ENCODE results near the gene LPIN1. TPM values are rescaled to one million over a fixed set of nuclear protein-coding genes. Genes with fewer than 3 reads are reported as not detected.

Gene LPIN1
- total RNA-seq, 1 donor from 2014 or later: 23.4 TPM

GRCh38 chr2:11697103-11697871 lies 49.1 kb upstream of the LPIN1 start:
- peak overlapping the region; percentile 68 for H3K27ac ChIP-seq (ENCODE audit: low read depth, low read length)
- no peaks in the 10 kb centered on the region for H3K27me3 ChIP-seq (ENCODE audit: insufficient read depth, low read length)
- FAIRE-seq: no peak
- H3K4me3 ChIP-seq (ENCODE audit: insufficient read depth, low read depth, low read length): peak overlapping the region; percentile 7
- H3K27me3 Mint-ChIP-seq (ENCODE audit: low read depth, unreplicated experiment): peaks cover 4% of the 10 kb centered on the region
- H3K9me3 Mint-ChIP-seq (ENCODE audit: unreplicated experiment): peaks cover 2% of the 10 kb centered on the region
- H3K36me3 ChIP-seq (ENCODE audit: insufficient read depth, low read length): no peaks in the 10 kb centered on the region
- TF ChIP-seq CTCF (IDR thresholded peaks at IDR 0.05; ENCODE audit: insufficient read depth, low read depth, low read length): no peak
- TF ChIP-seq EZH2 (IDR thresholded peaks at IDR 0.05; ENCODE audit: insufficient read depth, low read length): no peak
- peak; percentile 73 for DNase-seq (ENCODE audit: low read depth)
- H3K27ac Mint-ChIP-seq (ENCODE audit: unreplicated experiment): peak overlapping the region; percentile 42
- H2AFZ ChIP-seq (ENCODE audit: low read depth, low read length): peak overlapping the region; percentile 74
- peaks cover 10% of the 10 kb centered on the region for H3K4me1 Mint-ChIP-seq (ENCODE audit: low read depth, unreplicated experiment)
- H3K9me3 ChIP-seq (ENCODE audit: insufficient read depth, low read depth, low read length): no peaks in the 10 kb centered on the region
- H3K4me3 Mint-ChIP-seq (ENCODE audit: unreplicated experiment): no peak overlapping the region
- no peaks in the 10 kb centered on the region for H3K79me2 ChIP-seq (ENCODE audit: insufficient read depth, low read length)
- no peaks in the 10 kb centered on the region for H4K20me1 ChIP-seq (ENCODE audit: insufficient read depth, low read length)
- no peaks in the 10 kb centered on the region for H3K36me3 Mint-ChIP-seq (ENCODE audit: low read depth, unreplicated experiment)
- peak overlapping the region; percentile 23 for H3K9ac ChIP-seq (ENCODE audit: low read length)
- peak overlapping the region; percentile 64 for H3K4me2 ChIP-seq (ENCODE audit: low read length)
- H3K4me1 ChIP-seq (ENCODE audit: insufficient read depth, low read length): peaks cover 24% of the 10 kb centered on the region

GRCh38 chr2:11698009-11698922 lies 48.2 kb upstream of the LPIN1 start:
- Histone ChIP-seq H3K27ac (ENCODE audit: low read depth, low read length) (peak overlapping the region; percentile 68), H3K4me2 (ENCODE audit: low read length) (peak overlapping the region; percentile 64), H2AFZ (ENCODE audit: low read depth, low read length) (peak overlapping the region; percentile 74), H3K79me2 (ENCODE audit: insufficient read depth, low read length) (no peaks in the 10 kb centered on the region), H3K9ac (ENCODE audit: low read length) (peak overlapping the region; percentile 23), H3K36me3 (ENCODE audit: insufficient read depth, low read length) (no peaks in the 10 kb centered on the region), H3K9me3 (ENCODE audit: insufficient read depth, low read depth, low read length) (no peaks in the 10 kb centered on the region), H3K27me3 (ENCODE audit: insufficient read depth, low read length) (no peaks in the 10 kb centered on the region), H3K4me3 (ENCODE audit: insufficient read depth, low read depth, low read length) (no peak overlapping the region), H4K20me1 (ENCODE audit: insufficient read depth, low read length) (no peaks in the 10 kb centered on the region), H3K4me1 (ENCODE audit: insufficient read depth, low read length) (peaks cover 27% of the 10 kb centered on the region)
- TF ChIP-seq CTCF (IDR thresholded peaks at IDR 0.05; ENCODE audit: insufficient read depth, low read depth, low read length) (no peak), EZH2 (IDR thresholded peaks at IDR 0.05; ENCODE audit: insufficient read depth, low read length) (no peak)
- no peak for FAIRE-seq
- Mint-ChIP-seq H3K4me1 (ENCODE audit: low read depth, unreplicated experiment) (peaks cover 10% of the 10 kb centered on the region), H3K36me3 (ENCODE audit: low read depth, unreplicated experiment) (no peaks in the 10 kb centered on the region), H3K9me3 (ENCODE audit: unreplicated experiment) (peaks cover 2% of the 10 kb centered on the region), H3K27ac (ENCODE audit: unreplicated experiment) (no peak overlapping the region), H3K4me3 (ENCODE audit: unreplicated experiment) (no peak overlapping the region), H3K27me3 (ENCODE audit: low read depth, unreplicated experiment) (peaks cover 4% of the 10 kb centered on the region)
- DNase-seq (ENCODE audit: low read depth): peak; percentile 68
